Fibroblast of the aortic adventitia (primary cell): ENCODE data around the gene BCLAF3. TPM values are rescaled to one million over a fixed set of nuclear protein-coding genes. Genes with fewer than 3 reads are reported as not detected.
A peak's percentile ranks its signal among the peaks of the same experiment; 100 is the strongest.

Experiments
- DNase-seq: peaks from one replicate; pipeline ENCODE4 v3.0.0-alpha.2; 2010; ENCODE audit warnings: low read depth
- H3K4me3 ChIP-seq: 2 replicates; pipeline ENCODE4 v1.5.1; 2011; ENCODE audit warnings: low read depth, mild to moderate bottlenecking, control low read depth, low read length, moderate library complexity
- CTCF ChIP-seq: IDR thresholded peaks from 2 replicates; pipeline ENCODE4 v1.5.1; 2011; ENCODE audit warnings: mild to moderate bottlenecking, low read length, control low read depth, inconsistent platforms; ENCODE audit not compliant: insufficient read depth
- total RNA-seq: library from RNA; depleted of rRNA; stranded (reverse); fragments of >200 nt; gene quantifications from 2 replicates; pipeline ENCODE4 v1.2.3, GENCODE V29; 2012; ENCODE audit warnings: low replicate concordance

BCLAF3 gene
- total RNA-seq, 1 donor, result 8.0 TPM

- no peak for DNase-seq
- H3K4me3 ChIP-seq, result no peak overlapping the region
- no peak for TF ChIP-seq CTCF
These were observed 15.0 kb upstream of the BCLAF3 start for GRCh38 chrX:20005883-20006282.

- H3K4me3 ChIP-seq, result no peak overlapping the region
- no peak for DNase-seq
- TF ChIP-seq CTCF, result no peak
These were observed 10.7 kb upstream of the BCLAF3 start for GRCh38 chrX:20001588-20001987.

GRCh38 chrX:19991350-19991718, 473 bp upstream of the BCLAF3 start:
- TF ChIP-seq CTCF, result no peak
- DNase-seq, result no peak
- H3K4me3 ChIP-seq, result peak overlapping the region; percentile 59

- peak overlapping the region; percentile 72 for H3K4me3 ChIP-seq
- DNase-seq, result no peak
- no peak for TF ChIP-seq CTCF
These were observed 708 bp downstream of the BCLAF3 start for GRCh38 chrX:19990151-19990555.

- no peak for TF ChIP-seq CTCF
- no peak overlapping the region for H3K4me3 ChIP-seq
- no peak for DNase-seq
These were observed 3.0 kb downstream of the BCLAF3 start for GRCh38 chrX:19987856-19988255.

- no peak overlapping the region for H3K4me3 ChIP-seq
- no peak for DNase-seq
- TF ChIP-seq CTCF, result no peak
These were observed 4.3 kb downstream of the BCLAF3 start for GRCh38 chrX:19986531-19986930.

GRCh38 chrX:19981947-19982346, 8.9 kb downstream of the BCLAF3 start:
- H3K4me3 ChIP-seq, result no peak overlapping the region
- TF ChIP-seq CTCF, result no peak
- peak; percentile 4 for DNase-seq
